GM13977 (cell line): ENCODE measurements around the gene DLG3.

Source experiments
- DNase-seq: peaks from one replicate; pipeline ENCODE4 v3.0.0; 2012; ENCODE audit warnings: low spot score
- in situ Hi-C: fragments of 300-500 bp; cut with MboI; formaldehyde crosslinking; loops from one replicate; pipeline ENCODE4 v1.12.0; 2022; ENCODE audit warnings: low sequenced_read_pairs, low pct_unique_long_range_greater_than_20kb, mixed read lengths, inconsistent platforms; ENCODE audit not compliant: unreplicated experiment
- TF ChIP-seq, protein P1 (sequence below): IDR thresholded peaks from 2 replicates; pipeline ENCODE4 v1.5.1; 2012; ENCODE audit warnings: mild to moderate bottlenecking, control low read depth; ENCODE audit not compliant: insufficient read depth; ENCODE audit errors: extremely low read depth, missing control alignments

Gene DLG3

DNA sequence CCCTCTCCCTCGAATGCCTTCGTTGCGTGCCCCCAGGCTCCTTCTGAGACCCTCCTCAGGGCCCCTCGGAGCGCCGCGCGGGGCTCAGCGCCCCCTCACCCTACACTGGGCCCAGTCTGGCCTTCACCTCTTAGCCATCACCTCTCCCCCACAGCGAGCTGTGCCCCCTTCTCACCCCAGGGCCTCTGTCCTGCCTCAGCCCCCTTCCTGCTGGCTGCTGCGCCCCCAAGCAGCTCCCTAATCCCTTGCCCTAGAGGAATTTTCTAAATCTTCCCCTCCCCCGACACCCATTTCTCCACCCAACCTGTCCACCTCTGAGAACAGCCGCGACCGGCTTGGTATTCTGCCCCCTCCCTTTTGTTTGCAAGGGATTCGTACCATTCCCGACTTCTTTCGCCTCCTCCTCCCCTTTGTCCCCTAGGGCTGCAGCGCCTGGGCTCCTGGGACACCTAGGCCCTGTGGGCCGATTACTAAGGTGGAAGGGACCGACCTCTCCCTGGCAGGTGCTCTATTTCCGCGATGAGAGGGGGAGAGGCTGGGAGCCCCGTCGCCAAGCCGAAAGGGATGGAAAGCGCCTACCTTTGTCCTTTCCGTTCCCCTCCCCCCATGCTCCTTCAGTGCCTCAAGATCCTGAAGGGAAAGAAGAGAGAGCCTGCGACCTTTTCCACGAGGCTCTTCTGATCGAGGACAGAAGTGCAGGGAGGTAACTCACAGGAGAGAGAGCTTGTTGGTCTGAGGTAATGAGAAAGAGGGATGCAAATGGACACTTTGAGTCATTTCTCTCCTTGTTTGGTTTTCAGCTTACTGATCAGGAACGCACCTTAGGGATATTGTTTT, 10.9 kb downstream of the DLG3 start:
- in situ Hi-C loops, result no loop called here
- TF ChIP-seq, protein P1, sequence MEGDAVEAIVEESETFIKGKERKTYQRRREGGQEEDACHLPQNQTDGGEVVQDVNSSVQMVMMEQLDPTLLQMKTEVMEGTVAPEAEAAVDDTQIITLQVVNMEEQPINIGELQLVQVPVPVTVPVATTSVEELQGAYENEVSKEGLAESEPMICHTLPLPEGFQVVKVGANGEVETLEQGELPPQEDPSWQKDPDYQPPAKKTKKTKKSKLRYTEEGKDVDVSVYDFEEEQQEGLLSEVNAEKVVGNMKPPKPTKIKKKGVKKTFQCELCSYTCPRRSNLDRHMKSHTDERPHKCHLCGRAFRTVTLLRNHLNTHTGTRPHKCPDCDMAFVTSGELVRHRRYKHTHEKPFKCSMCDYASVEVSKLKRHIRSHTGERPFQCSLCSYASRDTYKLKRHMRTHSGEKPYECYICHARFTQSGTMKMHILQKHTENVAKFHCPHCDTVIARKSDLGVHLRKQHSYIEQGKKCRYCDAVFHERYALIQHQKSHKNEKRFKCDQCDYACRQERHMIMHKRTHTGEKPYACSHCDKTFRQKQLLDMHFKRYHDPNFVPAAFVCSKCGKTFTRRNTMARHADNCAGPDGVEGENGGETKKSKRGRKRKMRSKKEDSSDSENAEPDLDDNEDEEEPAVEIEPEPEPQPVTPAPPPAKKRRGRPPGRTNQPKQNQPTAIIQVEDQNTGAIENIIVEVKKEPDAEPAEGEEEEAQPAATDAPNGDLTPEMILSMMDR, result no peak
- DNase-seq, result peak; percentile 44

DNA sequence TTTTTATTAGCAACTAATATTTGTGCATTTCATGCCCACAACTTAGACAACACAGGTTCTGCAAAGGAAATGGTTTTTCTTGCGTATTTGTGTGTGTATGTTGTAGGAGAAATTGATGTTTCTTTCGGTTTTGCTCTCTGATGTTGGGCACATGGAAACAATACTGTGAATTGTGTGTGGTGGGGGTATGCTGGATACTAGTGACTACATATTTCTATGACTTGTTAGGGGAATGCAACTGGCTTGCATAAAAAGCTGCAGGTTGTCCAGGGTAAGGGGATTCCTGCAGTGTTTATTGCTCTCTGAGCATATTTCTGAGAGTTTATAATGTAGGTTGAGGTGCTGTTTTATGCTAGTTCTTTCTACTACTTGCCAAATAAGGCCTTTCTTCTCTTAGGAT, 11.6 kb downstream of the DLG3 start:
- in situ Hi-C loops, result no loop called here
- TF ChIP-seq, protein P1, result no peak
- DNase-seq, result peak; percentile 19

DNA sequence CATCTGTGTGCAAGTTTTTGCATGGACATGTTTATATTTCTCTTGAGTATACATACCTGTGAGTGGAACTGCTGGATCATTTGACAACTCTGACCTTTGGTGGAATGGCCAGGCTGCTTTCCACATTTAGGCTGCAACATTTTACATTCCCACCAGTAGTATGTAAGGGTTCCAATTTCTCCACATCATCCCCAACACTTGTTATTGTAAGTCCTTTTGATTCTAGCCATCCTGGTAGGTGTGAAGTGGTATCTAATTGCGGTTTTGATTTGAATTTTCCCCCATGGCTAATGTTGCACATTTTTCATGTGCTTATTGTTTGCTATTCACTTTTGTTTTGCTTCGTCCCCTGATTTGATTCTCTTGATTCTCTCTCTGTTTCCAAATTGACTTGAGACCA, 16.4 kb downstream of the DLG3 start:
- TF ChIP-seq, protein P1, result no peak
- in situ Hi-C loops, result no loop called here
- DNase-seq, result no peak

DNA sequence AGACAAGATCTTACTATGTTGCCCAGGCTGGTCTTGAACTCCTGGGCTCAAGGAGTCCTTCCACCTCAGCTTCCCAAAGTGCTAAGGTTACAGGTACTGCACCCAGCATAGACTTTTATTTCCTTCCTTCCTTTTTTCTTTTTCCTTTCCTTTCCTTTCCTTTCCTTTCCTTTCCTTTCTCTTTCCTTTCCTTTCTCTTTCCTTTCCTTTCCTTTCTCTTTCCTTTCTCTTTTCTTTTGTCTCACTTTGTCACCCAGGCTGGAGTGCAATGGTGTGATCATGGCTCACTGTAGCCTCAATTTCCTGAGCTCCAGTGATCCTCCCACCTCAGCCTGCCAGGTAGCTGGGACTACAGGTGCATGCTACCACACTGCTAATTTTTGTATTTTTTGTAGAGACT, 19.4 kb downstream of the DLG3 start:
- in situ Hi-C loops, result no loop called here
- no peak for DNase-seq
- TF ChIP-seq, protein P1, result no peak

DNA sequence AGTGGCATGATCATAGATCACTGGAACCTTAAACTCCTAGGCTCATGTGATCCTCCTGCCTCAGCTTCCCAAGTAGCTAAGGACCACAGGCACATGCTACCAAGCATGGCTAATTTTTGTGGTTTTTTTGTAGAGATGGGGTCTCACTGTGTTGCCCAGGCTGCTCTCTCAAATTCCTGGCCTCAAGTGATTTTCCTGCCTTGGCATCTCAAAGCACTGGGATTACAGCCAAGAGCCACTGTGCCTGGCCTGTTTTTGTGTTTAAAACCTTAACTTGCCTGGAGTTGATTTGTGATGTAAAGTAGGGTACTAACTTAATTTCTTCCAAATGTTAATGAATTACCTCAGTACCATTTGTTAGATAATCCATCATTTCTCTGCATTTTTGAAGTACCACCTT, 22.3 kb downstream of the DLG3 start:
- in situ Hi-C loops, result no loop called here
- TF ChIP-seq, protein P1, result no peak
- DNase-seq, result no peak

DNA sequence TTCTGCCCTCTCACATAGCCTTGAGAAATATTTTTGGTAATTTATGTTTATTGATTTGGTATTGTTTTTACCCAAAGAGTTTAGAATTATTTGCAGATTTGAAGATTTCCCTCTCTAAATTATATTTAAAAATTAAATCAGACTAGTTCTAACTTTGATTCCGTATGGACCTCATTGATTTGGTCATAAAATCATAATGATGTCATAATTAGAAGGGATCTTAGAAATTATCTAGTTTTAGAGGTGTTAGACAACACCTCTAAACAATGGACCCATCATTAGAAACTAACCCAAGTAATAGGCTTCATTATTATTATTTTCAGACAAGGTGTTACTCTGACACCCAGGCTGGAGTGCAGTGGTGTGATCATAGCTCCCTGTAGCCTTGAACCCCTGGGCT, 24.1 kb downstream of the DLG3 start:
- in situ Hi-C loops, result no loop called here
- DNase-seq, result no peak
- TF ChIP-seq, protein P1, result no peak
